K562 (cell line): Measurements from ENCODE around the gene OR52M1. TPM values are rescaled to one million over a fixed set of nuclear protein-coding genes. Genes with fewer than 3 reads are reported as not detected.

ENCODE experiments used
- ATAC-seq: fragments of 200-7000 bp; cut with Tn5 transposase; 3 replicates; pipeline ENCODE4 v1.9.1; 2020; ENCODE audit warnings: moderate library complexity
- BruUV-seq: library from RNA; stranded (reverse); fragments of 400-500 nt; replicated peaks from 2 replicates; lab custom pipeline; 2021; lab: Mats Ljungman, UMichigan
- CTCF ChIA-PET: fragments of 300-600 bp; formaldehyde crosslinking; extraction: SDS; loops from one replicate; lab custom pipeline; 2021; ENCODE audit warnings: low intra/inter-chr PET ratio; lab: Yijun Ruan, JAX
- POLR2A ChIA-PET: fragments of 300-600, 350-650 bp; sonication (Branson Sonifier 250); formaldehyde crosslinking; extraction: SDS; loops from one replicate; lab custom pipeline; 2021; ENCODE audit warnings: antibody characterized with exemption, inconsistent platforms; lab: Yijun Ruan, JAX
- DNase-seq, 4 experiments: peaks; one replicate each; pipeline versions ENCODE4 v3.0.0 to v3.0.0-alpha.2; 2011 to 2018; ENCODE audit warnings: low spot score in 3 of 4, mixed read lengths in 3 of 4; ENCODE audit errors: extremely low read depth in 1 of 4
- FAIRE-seq: peaks from 2 replicates; lab custom pipeline; 2011; peaks lifted over from hg19 to GRCh38; lab: Jason Lieb, UNC
- H2AFZ ChIP-seq: 2 replicates; pipeline ENCODE4 v1.6.0; 2011; ENCODE audit warnings: low read depth, low read length, control low read depth, inconsistent platforms
- H3K27ac ChIP-seq: fragments of 200-600 bp; 3 replicates; pipeline ENCODE4 v1.8.0; 2011; ENCODE audit warnings: low read depth, mild to moderate bottlenecking, control low read depth, inconsistent platforms, low read length, moderate library complexity, mixed read lengths; ENCODE audit errors: extremely low read depth
- H3K27me3 ChIP-seq, 2 experiments: fragments of 300-600 bp in 1 of 2; 2 replicates in 1 of 2; 3 replicates in 1 of 2; pipeline versions ENCODE4 v1.6.0 to v1.8.0; 2011; ENCODE audit warnings: inconsistent platforms in 2 of 2, low read length in 2 of 2, mild to moderate bottlenecking in 1 of 2, mixed read lengths in 1 of 2, moderate library complexity in 1 of 2; ENCODE audit not compliant: control insufficient read depth in 2 of 2, insufficient read depth in 2 of 2
- H3K36me3 ChIP-seq: fragments of 300-600 bp; 3 replicates; pipeline ENCODE4 v1.8.0; 2011; ENCODE audit warnings: mild to moderate bottlenecking, low read length, inconsistent platforms; ENCODE audit not compliant: control insufficient read depth, insufficient read depth
- H3K4me1 ChIP-seq, 2 experiments: fragments of 200-600 bp in 1 of 2; replicated peaks in 1 of 2; 2 replicates in 1 of 2; 3 replicates in 1 of 2; pipeline versions ENCODE4 v1.5.1 to v1.8.0; 2011; ENCODE audit warnings: inconsistent platforms in 2 of 2, low read length in 2 of 2, mild to moderate bottlenecking in 1 of 2, mixed read lengths in 1 of 2, moderate library complexity in 1 of 2; ENCODE audit not compliant: control insufficient read depth in 2 of 2, insufficient read depth in 2 of 2
- H3K4me2 ChIP-seq: 2 replicates; pipeline ENCODE4 v1.6.1; 2011; ENCODE audit warnings: low read length, control low read depth, inconsistent platforms, mixed read lengths; ENCODE audit not compliant: insufficient read depth
- H3K4me3 ChIP-seq: fragments of 200-600 bp; sonication (generic), shearing (Covaris generic); 2 replicates; pipeline ENCODE4 v1.5.1; 2016; ENCODE audit warnings: control low read depth, inconsistent platforms
- H3K79me2 ChIP-seq: fragments of 200-600 bp; 3 replicates; pipeline ENCODE4 v1.8.0; 2011; ENCODE audit warnings: low read length, inconsistent platforms; ENCODE audit not compliant: control insufficient read depth, insufficient read depth
- H3K9ac ChIP-seq, 2 experiments: 2 replicates each; pipeline versions ENCODE4 v1.6.0 to v1.6.1; 2011; ENCODE audit warnings: low read depth in 2 of 2, low read length in 2 of 2, control low read depth in 1 of 2, inconsistent platforms in 1 of 2, mild to moderate bottlenecking in 1 of 2, mixed read lengths in 1 of 2; ENCODE audit not compliant: insufficient read depth in 1 of 2
- H3K9me1 ChIP-seq: one replicate; pipeline ENCODE4 v1.6.0; 2011; ENCODE audit warnings: inconsistent platforms, mild to moderate bottlenecking, low read length, moderate library complexity; ENCODE audit not compliant: control insufficient read depth, insufficient read depth
- H3K9me3 ChIP-seq: replicated peaks from 2 replicates; pipeline ENCODE4 v1.5.1; 2011; ENCODE audit warnings: low read depth, low read length, inconsistent platforms; ENCODE audit not compliant: control insufficient read depth, insufficient read depth
- H4K20me1 ChIP-seq: replicated peaks from 2 replicates; pipeline ENCODE4 v1.6.1; 2011; ENCODE audit warnings: low read length, inconsistent platforms, mixed read lengths; ENCODE audit not compliant: control insufficient read depth, insufficient read depth
- CBX2 ChIP-seq: fragments of 200-600 bp; sonication (generic); IDR thresholded peaks from one replicate; pipeline ENCODE4 v1.6.1; 2012; ENCODE audit warnings: mild to moderate bottlenecking, low read length, inconsistent platforms; ENCODE audit not compliant: insufficient read depth, poor library complexity, severe bottlenecking
- FOXA1 ChIP-seq: fragments of 450-650 bp; IDR thresholded peaks from 2 replicates; pipeline ENCODE4 v1.6.1; 2016; ENCODE audit warnings: mild to moderate bottlenecking, borderline replicate concordance
- HEY1 ChIP-seq: fragments of 250-450 bp; sonication (Bioruptor Pico); IDR thresholded peaks from 2 replicates; pipeline ENCODE4 v1.5.0; 2020; ENCODE audit warnings: mild to moderate bottlenecking, moderate library complexity, borderline replicate concordance
- PURB ChIP-seq: sonication (generic); formaldehyde crosslinking; IDR thresholded peaks from 2 replicates; pipeline ENCODE4 v1.9.0; 2021; ENCODE audit warnings: low read depth, mild to moderate bottlenecking, missing genetic modification reagents
- SREBF1 ChIP-seq: fragments of 150-350 bp; IDR thresholded peaks from 2 replicates; pipeline ENCODE4 v1.6.1; 2014; ENCODE audit warnings: antibody characterized with exemption, low read depth, low read length, borderline replicate concordance
- ZFPM2 ChIP-seq: fragments of 250-450 bp; sonication (Bioruptor Pico); IDR thresholded peaks from 2 replicates; pipeline ENCODE4 v1.5.1; 2022; ENCODE audit warnings: mild to moderate bottlenecking
- ZKSCAN8 ChIP-seq: fragments of 200-800 bp; sonication (Bioruptor generic); IDR thresholded peaks from 2 replicates; pipeline ENCODE4 v1.6.1; 2016; ENCODE audit warnings: missing genetic modification characterization, missing compliant biosample characterization
- ZNF175 ChIP-seq: fragments of 200-800 bp; sonication (Bioruptor generic); IDR thresholded peaks from 2 replicates; pipeline ENCODE4 v1.6.1; 2016; ENCODE audit warnings: low read depth, mild to moderate bottlenecking, missing genetic modification characterization, missing compliant biosample characterization
- ZNF717 ChIP-seq: fragments of 250-450 bp; sonication (Bioruptor Pico); IDR thresholded peaks from 2 replicates; pipeline ENCODE4 v1.5.0; 2021
- WGBS: fragments of 100-300 bp; shearing (Covaris generic); methylation state at CpG from one replicate; pipeline ENCODE4 v1.1.6; 2016; ENCODE audit warnings: low coverage, mixed read lengths; ENCODE audit not compliant: insufficient coverage; ENCODE audit errors: missing lambda C conversion rate; 5-methylcytosine and 5-hydroxymethylcytosine counted together
- in situ Hi-C: fragments of 300-500 bp; cut with MboI; formaldehyde crosslinking; loops from 4 replicates; pipeline ENCODE4 v1.15.0; 2018; ENCODE audit warnings: inconsistent platforms, mixed read lengths
- intact Hi-C: fragments of 100-400 bp; cut with micrococcal nuclease; formaldehyde crosslinking; loops from 2 replicates; pipeline ENCODE4 v1.14.2; 2022
- polyA plus RNA-seq, 8 experiments: library from polyadenylated mRNA; depleted of rRNA in 4 of 8; stranded (reverse) in 5 of 8; unstranded in 3 of 8; fragments of >200 nt; fragmentation: Nextera tagmentation in 2 of 8; fragmentation: Illumina TruSeq in 1 of 8; extraction: Ambion mirVana in 2 of 8; extraction: Trizol in 1 of 8; gene quantifications; 2 replicates each; pipeline versions ENCODE4 v1.2.1 to v1.2.3, GENCODE V29; 2011 to 2014; ENCODE audit warnings: inconsistent platforms in 1 of 8, missing spikeins in 1 of 8
- total RNA-seq, 7 experiments: library from RNA; depleted of rRNA in 6 of 7; stranded (reverse); fragments of >200 nt in 6 of 7; fragmentation: Illumina TruSeq in 2 of 7; extraction: Trizol in 2 of 7; gene quantifications; 2 replicates each; pipeline versions ENCODE4 v1.2.1 to v1.2.3, GENCODE V29; 2011 to 2021; ENCODE audit warnings: low replicate concordance in 1 of 7
- TF ChIP-seq, protein P1 (sequence below), 2 experiments: fragments of 450-650 bp in 1 of 2; IDR thresholded peaks; 2 replicates each; pipeline ENCODE4 v1.6.1; 2011 to 2017; ENCODE audit warnings: low read depth in 2 of 2, antibody characterized with exemption in 1 of 2, borderline replicate concordance in 1 of 2, low read length in 1 of 2, mild to moderate bottlenecking in 1 of 2, mixed read lengths in 1 of 2; ENCODE audit not compliant: control insufficient read depth in 1 of 2
- TF ChIP-seq, protein P2 (sequence below): sonication (generic); formaldehyde crosslinking; IDR thresholded peaks from 2 replicates; pipeline ENCODE4 v1.8.0; 2022; ENCODE audit warnings: missing genetic modification reagents, mild to moderate bottlenecking, moderate library complexity, borderline replicate concordance
- TF ChIP-seq, protein P3 (sequence below): fragments of 250-450 bp; sonication (Bioruptor Pico); IDR thresholded peaks from 2 replicates; pipeline ENCODE4 v1.9.0; 2021; ENCODE audit warnings: mild to moderate bottlenecking

OR52M1 gene
- total and polyA plus RNA-seq, 9 of the 15 experiments (the other 6 are each of a cell fraction or from before 2014, with no cell fraction given): not detected

DNA sequence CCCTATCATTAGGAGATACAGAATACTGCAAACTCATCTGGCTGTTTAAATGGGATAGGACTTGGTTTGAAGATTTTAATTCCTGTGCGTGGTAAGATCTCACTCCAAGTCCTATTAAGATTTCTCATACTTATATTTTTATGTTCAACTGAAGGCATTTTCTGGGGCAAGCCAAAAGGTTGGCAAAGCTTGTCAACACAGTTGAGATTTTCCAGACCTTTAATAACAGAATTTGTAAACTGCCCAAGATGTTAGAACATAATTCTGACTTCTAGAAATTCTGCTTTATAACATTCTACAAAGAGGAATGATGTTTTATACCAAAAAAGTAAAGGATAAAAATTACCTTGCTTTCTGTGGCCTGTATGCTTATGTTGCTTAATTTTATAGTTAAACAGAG is 30.8 kb upstream of the OR52M1 start:
- no peak overlapping the region for H3K4me2 ChIP-seq
- TF ChIP-seq, protein P1, sequence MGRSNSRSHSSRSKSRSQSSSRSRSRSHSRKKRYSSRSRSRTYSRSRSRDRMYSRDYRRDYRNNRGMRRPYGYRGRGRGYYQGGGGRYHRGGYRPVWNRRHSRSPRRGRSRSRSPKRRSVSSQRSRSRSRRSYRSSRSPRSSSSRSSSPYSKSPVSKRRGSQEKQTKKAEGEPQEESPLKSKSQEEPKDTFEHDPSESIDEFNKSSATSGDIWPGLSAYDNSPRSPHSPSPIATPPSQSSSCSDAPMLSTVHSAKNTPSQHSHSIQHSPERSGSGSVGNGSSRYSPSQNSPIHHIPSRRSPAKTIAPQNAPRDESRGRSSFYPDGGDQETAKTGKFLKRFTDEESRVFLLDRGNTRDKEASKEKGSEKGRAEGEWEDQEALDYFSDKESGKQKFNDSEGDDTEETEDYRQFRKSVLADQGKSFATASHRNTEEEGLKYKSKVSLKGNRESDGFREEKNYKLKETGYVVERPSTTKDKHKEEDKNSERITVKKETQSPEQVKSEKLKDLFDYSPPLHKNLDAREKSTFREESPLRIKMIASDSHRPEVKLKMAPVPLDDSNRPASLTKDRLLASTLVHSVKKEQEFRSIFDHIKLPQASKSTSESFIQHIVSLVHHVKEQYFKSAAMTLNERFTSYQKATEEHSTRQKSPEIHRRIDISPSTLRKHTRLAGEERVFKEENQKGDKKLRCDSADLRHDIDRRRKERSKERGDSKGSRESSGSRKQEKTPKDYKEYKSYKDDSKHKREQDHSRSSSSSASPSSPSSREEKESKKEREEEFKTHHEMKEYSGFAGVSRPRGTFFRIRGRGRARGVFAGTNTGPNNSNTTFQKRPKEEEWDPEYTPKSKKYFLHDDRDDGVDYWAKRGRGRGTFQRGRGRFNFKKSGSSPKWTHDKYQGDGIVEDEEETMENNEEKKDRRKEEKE (IDR thresholded peaks at IDR 0.05; ENCODE audit: borderline replicate concordance in 1 of 2, control insufficient read depth in 1 of 2, low read depth in 2 of 2, low read length in 1 of 2): no peak
- TF ChIP-seq ZFPM2 (no peak), HEY1 (CRISPR knock-in tag) (no peak), SREBF1 (no peak), PURB (CRISPR knock-in tag) (no peak), ZNF175 (CRISPR knock-in tag) (no peak), CBX2 (no peak), ZKSCAN8 (CRISPR knock-in tag) (no peak), ZNF717 (CRISPR knock-in tag) (no peak), FOXA1 (no peak)
- TF ChIP-seq, protein P2, sequence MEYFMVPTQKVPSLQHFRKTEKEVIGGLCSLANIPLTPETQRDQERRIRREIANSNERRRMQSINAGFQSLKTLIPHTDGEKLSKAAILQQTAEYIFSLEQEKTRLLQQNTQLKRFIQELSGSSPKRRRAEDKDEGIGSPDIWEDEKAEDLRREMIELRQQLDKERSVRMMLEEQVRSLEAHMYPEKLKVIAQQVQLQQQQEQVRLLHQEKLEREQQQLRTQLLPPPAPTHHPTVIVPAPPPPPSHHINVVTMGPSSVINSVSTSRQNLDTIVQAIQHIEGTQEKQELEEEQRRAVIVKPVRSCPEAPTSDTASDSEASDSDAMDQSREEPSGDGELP (CRISPR knock-in tag): no peak
- TF ChIP-seq, protein P3, sequence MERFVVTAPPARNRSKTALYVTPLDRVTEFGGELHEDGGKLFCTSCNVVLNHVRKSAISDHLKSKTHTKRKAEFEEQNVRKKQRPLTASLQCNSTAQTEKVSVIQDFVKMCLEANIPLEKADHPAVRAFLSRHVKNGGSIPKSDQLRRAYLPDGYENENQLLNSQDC: no peak
- in situ Hi-C loops (no loop called here), intact Hi-C loops (no loop called here)
- DNase-seq: no peak
- H3K79me2 ChIP-seq: no peaks in the 10 kb centered on the region
- CTCF ChIA-PET: no interaction called here
- no peak overlapping the region for H3K4me3 ChIP-seq
- POLR2A ChIA-PET: no interaction called here
- no peaks in the 10 kb centered on the region for H3K9me1 ChIP-seq
- no TSS peak for BruUV-seq
- H3K27ac ChIP-seq: no peak overlapping the region
- H3K36me3 ChIP-seq: no peaks in the 10 kb centered on the region
- H3K4me1 ChIP-seq: no peaks in the 10 kb centered on the region
- ATAC-seq: no peak
- H3K9ac ChIP-seq: no peak overlapping the region
- no peaks in the 10 kb centered on the region for H4K20me1 ChIP-seq
- FAIRE-seq: no peak
- 0% methylated on average over 1 of the region's 1 CpG for WGBS
- H3K27me3 ChIP-seq: peaks cover 0 to 4% of the 10 kb centered on the region in 2 experiments; a peak in 3 of 5 replicates
- H3K9me3 ChIP-seq: no peaks in the 10 kb centered on the region
- no peak overlapping the region for H2AFZ ChIP-seq
